Glutamatergic neuron (in vitro differentiated cells): Measurements from ENCODE around the gene LRRC43. TPM values are rescaled to one million over a fixed set of nuclear protein-coding genes. Genes with fewer than 3 reads are reported as not detected.

Experiments
- DNase-seq: peaks from one replicate; pipeline ENCODE4 v3.0.0; 2022
- H3K27ac Mint-ChIP-seq: one replicate; pipeline ENCODE4 v1.8.0; 2020; ENCODE audit warnings: mild to moderate bottlenecking, mixed read lengths, inconsistent platforms; ENCODE audit not compliant: unreplicated experiment
- H3K27me3 Mint-ChIP-seq: one replicate; pipeline ENCODE4 v1.8.0; 2020; ENCODE audit warnings: mild to moderate bottlenecking, moderate library complexity, mixed read lengths, inconsistent platforms; ENCODE audit not compliant: unreplicated experiment
- H3K36me3 Mint-ChIP-seq: one replicate; pipeline ENCODE4 v1.8.0; 2020; ENCODE audit warnings: mild to moderate bottlenecking, mixed read lengths, inconsistent platforms; ENCODE audit not compliant: unreplicated experiment
- H3K4me1 Mint-ChIP-seq: one replicate; pipeline ENCODE4 v1.8.0; 2020; ENCODE audit warnings: mild to moderate bottlenecking, low read depth, mixed read lengths, inconsistent platforms; ENCODE audit not compliant: unreplicated experiment
- H3K4me3 Mint-ChIP-seq: one replicate; pipeline ENCODE4 v1.8.0; 2020; ENCODE audit warnings: mild to moderate bottlenecking, mixed read lengths, inconsistent platforms; ENCODE audit not compliant: unreplicated experiment
- H3K9me3 Mint-ChIP-seq: one replicate; pipeline ENCODE4 v1.8.0; 2020; ENCODE audit warnings: mild to moderate bottlenecking, moderate library complexity, mixed read lengths, inconsistent platforms; ENCODE audit not compliant: unreplicated experiment
- CTCF ChIP-seq: fragments of 200-600 bp; sonication (generic); IDR thresholded peaks from one replicate; pipeline ENCODE4 v1.5.0; 2021; ENCODE audit not compliant: partially characterized antibody, unreplicated experiment
- total RNA-seq: library from RNA; stranded (reverse); fragmentation: NEBNext Ultra II Directional; extraction: Animal tissue kit (Norgen Biotek cat#: 25700); gene quantifications from one replicate; pipeline ENCODE4 v1.2.1, GENCODE V29; 2021; ENCODE audit not compliant: unreplicated experiment

The LRRC43 gene
- total RNA-seq, 1 donor from 2014 or later, result 4.3 TPM

- Mint-ChIP-seq H3K36me3 (peaks cover 11% of the 10 kb centered on the region), H3K27me3 (peaks cover 12% of the 10 kb centered on the region), H3K4me3 (no peak overlapping the region), H3K27ac (no peak overlapping the region), H3K9me3 (peaks cover 8% of the 10 kb centered on the region), H3K4me1 (peaks cover 2% of the 10 kb centered on the region)
- TF ChIP-seq CTCF, result no peak
- DNase-seq, result no peak
Measured at GRCh38 chr12:122206976-122207375, 24.1 kb downstream of the LRRC43 start.

GRCh38 chr12:122207391-122207790 is 24.5 kb downstream of the LRRC43 start:
- TF ChIP-seq CTCF, result no peak
- Mint-ChIP-seq H3K36me3 (peaks cover 11% of the 10 kb centered on the region), H3K4me1 (peaks cover 2% of the 10 kb centered on the region), H3K27ac (no peak overlapping the region), H3K9me3 (peaks cover 8% of the 10 kb centered on the region), H3K4me3 (no peak overlapping the region), H3K27me3 (peaks cover 12% of the 10 kb centered on the region)
- DNase-seq, result no peak

- Mint-ChIP-seq H3K27me3 (peaks cover 11% of the 10 kb centered on the region), H3K36me3 (peaks cover 11% of the 10 kb centered on the region), H3K4me3 (no peak overlapping the region), H3K9me3 (peaks cover 8% of the 10 kb centered on the region), H3K4me1 (peaks cover 2% of the 10 kb centered on the region), H3K27ac (peak overlapping the region; percentile 37)
- DNase-seq, result no peak
- no peak for TF ChIP-seq CTCF
Measured at GRCh38 chr12:122208073-122208820, 25.3 kb downstream of the LRRC43 start.

GRCh38 chr12:122215771-122216170 is 32.8 kb downstream of the LRRC43 start:
- Mint-ChIP-seq H3K4me3 (no peak overlapping the region), H3K9me3 (no peaks in the 10 kb centered on the region), H3K36me3 (peaks cover 4% of the 10 kb centered on the region), H3K27ac (no peak overlapping the region), H3K4me1 (no peaks in the 10 kb centered on the region), H3K27me3 (peaks cover 2% of the 10 kb centered on the region)
- no peak for TF ChIP-seq CTCF
- DNase-seq, result no peak

GRCh38 chr12:122216445-122216844 is 33.5 kb downstream of the LRRC43 start:
- TF ChIP-seq CTCF, result no peak
- no peak overlapping the region for H3K4me3 Mint-ChIP-seq
- peaks cover 4% of the 10 kb centered on the region for H3K36me3 Mint-ChIP-seq
- H3K27me3 Mint-ChIP-seq, result peaks cover 2% of the 10 kb centered on the region
- H3K9me3 Mint-ChIP-seq, result no peaks in the 10 kb centered on the region
- H3K4me1 Mint-ChIP-seq, result no peaks in the 10 kb centered on the region
- no peak for DNase-seq
- H3K27ac Mint-ChIP-seq, result no peak overlapping the region
